ENCODE measurements around the gene ITGAX.

Gene ITGAX

DNA sequence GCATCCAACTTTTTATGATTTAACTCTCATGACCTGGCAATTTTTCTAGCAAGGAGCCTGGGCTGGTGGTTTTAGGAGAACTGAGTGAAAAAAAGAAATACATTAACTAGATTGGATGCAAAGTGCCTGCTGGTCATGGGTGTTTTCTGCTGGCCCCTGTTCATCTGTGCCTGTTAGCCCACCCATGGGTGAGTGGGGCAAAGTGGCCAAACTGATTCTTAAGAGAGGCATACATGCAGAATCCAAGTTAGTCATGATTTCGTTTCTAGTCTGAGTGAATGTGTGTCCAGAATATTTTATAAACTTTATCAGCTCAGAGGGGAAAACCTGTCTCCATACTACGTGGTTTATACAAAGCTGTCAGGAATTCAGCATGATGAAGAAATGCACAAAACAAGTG, 33.6 kb downstream of the ITGAX start:
- H3K4me3 ChIP-seq (ENCODE audit: low read depth, low read length), result no peak overlapping the region
- no peak for DNase-seq (ENCODE audit: low read depth)
- TF ChIP-seq, protein P1, sequence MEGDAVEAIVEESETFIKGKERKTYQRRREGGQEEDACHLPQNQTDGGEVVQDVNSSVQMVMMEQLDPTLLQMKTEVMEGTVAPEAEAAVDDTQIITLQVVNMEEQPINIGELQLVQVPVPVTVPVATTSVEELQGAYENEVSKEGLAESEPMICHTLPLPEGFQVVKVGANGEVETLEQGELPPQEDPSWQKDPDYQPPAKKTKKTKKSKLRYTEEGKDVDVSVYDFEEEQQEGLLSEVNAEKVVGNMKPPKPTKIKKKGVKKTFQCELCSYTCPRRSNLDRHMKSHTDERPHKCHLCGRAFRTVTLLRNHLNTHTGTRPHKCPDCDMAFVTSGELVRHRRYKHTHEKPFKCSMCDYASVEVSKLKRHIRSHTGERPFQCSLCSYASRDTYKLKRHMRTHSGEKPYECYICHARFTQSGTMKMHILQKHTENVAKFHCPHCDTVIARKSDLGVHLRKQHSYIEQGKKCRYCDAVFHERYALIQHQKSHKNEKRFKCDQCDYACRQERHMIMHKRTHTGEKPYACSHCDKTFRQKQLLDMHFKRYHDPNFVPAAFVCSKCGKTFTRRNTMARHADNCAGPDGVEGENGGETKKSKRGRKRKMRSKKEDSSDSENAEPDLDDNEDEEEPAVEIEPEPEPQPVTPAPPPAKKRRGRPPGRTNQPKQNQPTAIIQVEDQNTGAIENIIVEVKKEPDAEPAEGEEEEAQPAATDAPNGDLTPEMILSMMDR (IDR thresholded peaks at IDR 0.05; ENCODE audit: low read depth, low read length, missing control alignments), result no peak

DNA sequence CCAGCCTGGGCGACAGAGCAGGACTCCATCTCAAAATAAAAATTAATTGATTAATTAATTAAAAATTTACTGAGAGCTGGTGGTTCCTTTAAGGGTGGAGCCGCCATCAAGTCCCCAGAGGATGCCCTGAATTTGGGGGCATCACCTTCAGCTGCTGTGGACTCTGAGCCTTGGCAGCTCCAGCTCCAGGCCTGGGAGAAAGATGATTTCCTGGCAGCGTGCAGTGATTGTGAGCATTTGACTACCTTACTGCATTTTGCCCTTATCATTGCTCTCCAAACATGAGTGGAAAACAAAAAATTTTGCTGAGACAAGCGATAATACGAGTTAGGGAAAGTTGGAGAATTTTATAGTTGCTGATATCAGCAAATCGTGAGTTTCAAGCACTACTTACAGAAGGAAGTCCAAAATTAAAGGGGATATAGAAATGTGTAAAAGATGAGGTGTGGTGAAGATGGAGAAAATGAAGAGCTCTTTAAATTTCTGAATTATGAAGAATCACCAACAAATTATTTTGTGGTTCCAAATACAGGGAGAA, 35.6 kb downstream of the ITGAX start:
- DNase-seq (ENCODE audit: low read depth), result no peak
- no peak overlapping the region for H3K4me3 ChIP-seq (ENCODE audit: low read depth, low read length)
- TF ChIP-seq, protein P1 (IDR thresholded peaks at IDR 0.05; ENCODE audit: low read depth, low read length, missing control alignments), result no peak

DNA sequence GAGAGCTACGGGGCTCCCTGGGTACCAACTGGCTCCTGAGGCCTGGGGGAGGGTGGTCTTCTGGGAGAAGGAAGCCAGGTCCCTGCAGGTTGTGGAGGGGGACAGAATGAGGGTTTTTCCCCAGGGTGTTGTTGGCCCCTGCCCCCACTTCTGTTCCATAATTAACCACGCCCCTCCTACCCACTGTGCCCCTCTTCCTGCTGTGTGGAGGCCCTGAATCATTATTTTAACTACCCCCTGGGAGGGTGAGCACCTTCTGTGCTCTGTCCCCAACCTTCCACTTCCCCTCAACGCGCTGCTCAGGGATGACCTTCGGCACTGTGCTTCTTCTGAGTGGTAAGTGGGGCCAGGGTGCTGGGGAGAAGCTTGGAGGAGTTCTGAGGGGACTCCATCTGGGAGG, 38.1 kb downstream of the ITGAX start, which contains the start of gene ITGAD:
ITGAD (plus strand) TSS at position 280 of the 400 bp plus-strand sequence; CDS start at position 306, 26 bp downstream.
- TF ChIP-seq, protein P1 (IDR thresholded peaks at IDR 0.05; ENCODE audit: low read depth, low read length, missing control alignments), result no peak
- H3K4me3 ChIP-seq (ENCODE audit: low read depth, low read length), result no peak within 1 kb of the TSS
- DNase-seq (ENCODE audit: low read depth), result no peak

DNA sequence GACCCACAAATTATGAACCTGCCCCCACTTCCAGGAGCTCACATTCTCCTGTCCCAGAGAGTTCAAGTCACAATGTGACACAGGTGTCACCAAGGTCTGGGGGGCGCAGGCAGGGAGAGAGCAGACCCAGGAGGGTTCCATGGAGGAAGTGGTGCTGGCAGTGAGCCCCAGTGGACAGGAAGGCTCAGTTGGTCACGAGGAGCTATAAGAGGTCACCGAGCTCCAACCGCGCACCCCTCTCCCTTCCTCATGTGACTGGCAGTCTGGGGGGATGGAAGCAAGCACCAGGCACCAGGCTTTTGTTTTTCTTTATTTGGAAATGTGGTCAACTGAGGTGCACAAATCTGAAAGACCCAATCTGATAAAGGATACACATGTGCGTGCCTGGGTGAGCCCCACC, 40.7 kb downstream of the ITGAX start:
- no peak for DNase-seq (ENCODE audit: low read depth)
- TF ChIP-seq, protein P1 (IDR thresholded peaks at IDR 0.05; ENCODE audit: low read depth, low read length, missing control alignments), result no peak
- no peak overlapping the region for H3K4me3 ChIP-seq (ENCODE audit: low read depth, low read length)

DNA sequence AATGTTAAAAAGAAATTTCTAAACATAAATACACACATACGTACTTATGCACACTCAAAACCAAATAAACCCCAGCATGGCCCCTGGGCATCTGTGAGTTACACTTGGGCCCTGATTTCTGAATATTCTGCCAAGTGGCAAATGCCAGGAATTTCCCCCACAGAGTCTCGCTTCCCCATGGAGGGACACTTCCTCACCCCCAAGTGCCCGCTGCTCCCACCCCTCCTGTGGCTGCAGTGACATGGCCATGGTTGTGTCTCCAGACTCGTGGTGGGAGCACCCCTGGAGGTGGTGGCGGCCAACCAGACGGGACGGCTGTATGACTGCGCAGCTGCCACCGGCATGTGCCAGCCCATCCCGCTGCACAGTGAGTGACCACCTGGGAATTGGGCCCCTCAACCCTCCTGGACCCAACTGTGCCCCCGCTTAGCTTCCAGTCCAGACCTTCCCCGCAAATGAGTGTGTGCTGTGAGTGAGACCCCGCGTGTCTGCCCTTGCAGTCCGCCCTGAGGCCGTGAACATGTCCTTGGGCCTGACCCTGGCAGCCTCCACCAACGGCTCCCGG, 42.2 kb downstream of the ITGAX start:
- no peak for DNase-seq (ENCODE audit: low read depth)
- TF ChIP-seq, protein P1 (IDR thresholded peaks at IDR 0.05; ENCODE audit: low read depth, low read length, missing control alignments), result no peak
- H3K4me3 ChIP-seq (ENCODE audit: low read depth, low read length), result no peak overlapping the region

DNA sequence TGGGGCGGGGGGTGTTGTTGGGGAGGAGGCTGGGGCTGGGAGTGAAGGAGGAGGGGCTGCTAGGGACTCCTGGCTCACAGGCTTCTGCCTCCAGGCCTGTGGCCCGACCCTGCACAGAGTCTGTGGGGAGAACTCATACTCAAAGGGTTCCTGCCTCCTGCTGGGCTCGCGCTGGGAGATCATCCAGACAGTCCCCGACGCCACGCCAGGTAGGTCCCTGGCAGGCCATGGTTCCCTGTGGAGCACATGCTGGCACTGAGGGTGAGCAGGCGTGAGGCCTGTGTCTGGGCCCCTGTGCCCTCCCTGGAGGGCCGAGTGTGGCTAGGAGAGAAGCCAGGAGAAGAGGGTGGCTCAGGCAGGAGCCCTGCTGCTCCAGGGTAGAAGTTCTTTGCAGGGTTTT, 42.7 kb downstream of the ITGAX start:
- H3K4me3 ChIP-seq (ENCODE audit: low read depth, low read length), result no peak overlapping the region

More for the DNA sequence above, 42.7 kb downstream of the ITGAX start:
- DNase-seq (ENCODE audit: low read depth), result no peak
- TF ChIP-seq, protein P1 (IDR thresholded peaks at IDR 0.05; ENCODE audit: low read depth, low read length, missing control alignments), result no peak
